ENCODE results near the gene PIK3R5. TPM values are rescaled to one million over a fixed set of nuclear protein-coding genes. Genes with fewer than 3 reads are reported as not detected.

Gene PIK3R5
- polyA plus RNA-seq, 3 donors = 32.1 to 127 (median 47.5) TPM

GRCh38 chr17:8849311-8850041 lies 116.0 kb downstream of the PIK3R5 start:
- H4K20me1 ChIP-seq (ENCODE audit: insufficient read depth, low read length) = no peaks in the 10 kb centered on the region
- no peaks in the 10 kb centered on the region for H3K79me2 ChIP-seq (ENCODE audit: insufficient read depth, low read length)
- H3K36me3 Mint-ChIP-seq = peaks cover 65 to 71% of the 10 kb centered on the region in 2 donors
- no peaks in the 10 kb centered on the region for H3K4me1 ChIP-seq (ENCODE audit: control insufficient read depth in 1 of 2, insufficient read depth in 2 of 2, low read length in 2 of 2)
- TF ChIP-seq, protein P1, sequence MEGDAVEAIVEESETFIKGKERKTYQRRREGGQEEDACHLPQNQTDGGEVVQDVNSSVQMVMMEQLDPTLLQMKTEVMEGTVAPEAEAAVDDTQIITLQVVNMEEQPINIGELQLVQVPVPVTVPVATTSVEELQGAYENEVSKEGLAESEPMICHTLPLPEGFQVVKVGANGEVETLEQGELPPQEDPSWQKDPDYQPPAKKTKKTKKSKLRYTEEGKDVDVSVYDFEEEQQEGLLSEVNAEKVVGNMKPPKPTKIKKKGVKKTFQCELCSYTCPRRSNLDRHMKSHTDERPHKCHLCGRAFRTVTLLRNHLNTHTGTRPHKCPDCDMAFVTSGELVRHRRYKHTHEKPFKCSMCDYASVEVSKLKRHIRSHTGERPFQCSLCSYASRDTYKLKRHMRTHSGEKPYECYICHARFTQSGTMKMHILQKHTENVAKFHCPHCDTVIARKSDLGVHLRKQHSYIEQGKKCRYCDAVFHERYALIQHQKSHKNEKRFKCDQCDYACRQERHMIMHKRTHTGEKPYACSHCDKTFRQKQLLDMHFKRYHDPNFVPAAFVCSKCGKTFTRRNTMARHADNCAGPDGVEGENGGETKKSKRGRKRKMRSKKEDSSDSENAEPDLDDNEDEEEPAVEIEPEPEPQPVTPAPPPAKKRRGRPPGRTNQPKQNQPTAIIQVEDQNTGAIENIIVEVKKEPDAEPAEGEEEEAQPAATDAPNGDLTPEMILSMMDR (IDR thresholded peaks at IDR 0.05) = no peak
- no peaks in the 10 kb centered on the region for H3K9me3 ChIP-seq (replicated peaks in 1 of 2; ENCODE audit: control insufficient read depth in 1 of 2, insufficient read depth in 1 of 2, low read length in 2 of 2)
- peak overlapping the region in 1 of 7 donors; percentile 38 for H3K27ac Mint-ChIP-seq
- peaks cover 31 to 85% of the 10 kb centered on the region in 2 donors for H3K36me3 ChIP-seq (replicated peaks in 1 of 2; ENCODE audit: control insufficient read depth in 1 of 2, insufficient read depth in 2 of 2, low read length in 2 of 2)
- no peaks in the 10 kb centered on the region for H3K27me3 Mint-ChIP-seq (ENCODE audit: low read depth in 3 of 3)
- H3K9me3 Mint-ChIP-seq = peaks cover 0 to 2% (median 0%) of the 10 kb centered on the region in 7 donors
- no peak for DNase-seq
- peaks cover 9% of the 10 kb centered on the region for H3K4me1 Mint-ChIP-seq
- H3K27me3 ChIP-seq (ENCODE audit: control insufficient read depth in 2 of 2, insufficient read depth in 2 of 2, low read length in 2 of 2) = no peaks in the 10 kb centered on the region
- H2AFZ ChIP-seq (ENCODE audit: insufficient read depth, low read depth, low read length, poor library complexity, severe bottlenecking) = no peak overlapping the region
- H3K4me3 Mint-ChIP-seq = no peak overlapping the region
- H3K4me3 ChIP-seq (replicated peaks in 1 of 3; ENCODE audit: low read depth in 2 of 3, low read length in 3 of 3) = no peak overlapping the region
- H3K9ac ChIP-seq (ENCODE audit: insufficient read depth, low read length, poor library complexity, severe bottlenecking) = no peak overlapping the region
- intact Hi-C loops (cut with micrococcal nuclease) = no loop called here
- H3K27ac ChIP-seq (ENCODE audit: low read depth in 1 of 2, low read length in 2 of 2) = no peak overlapping the region
- WGBS (ENCODE audit: insufficient coverage) = 50% methylated on average over 1 of the region's 4 CpGs
- H3K4me2 ChIP-seq (replicated peaks; ENCODE audit: extremely low read depth, low read length, poor library complexity, severe bottlenecking) = no peak overlapping the region

DNA sequence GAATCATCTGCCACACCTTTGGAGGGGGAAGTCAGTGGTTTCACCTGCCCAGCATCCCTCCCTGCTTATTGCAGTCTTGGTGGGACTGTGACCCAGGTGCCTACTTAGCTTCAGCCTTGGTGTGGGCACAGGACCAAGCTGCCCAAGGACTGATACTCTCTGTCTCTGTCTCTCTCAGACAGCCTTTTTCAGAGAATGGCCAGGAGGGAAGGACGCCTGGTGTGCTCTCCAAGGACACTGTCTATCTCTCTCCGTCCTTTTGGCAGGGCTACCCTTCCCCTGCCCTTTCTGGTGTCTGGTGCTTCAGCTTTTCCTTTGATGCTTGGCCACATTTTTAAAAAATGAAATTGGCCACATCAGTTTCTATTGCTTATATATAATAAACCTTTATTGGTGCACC lies 117.6 kb downstream of the PIK3R5 start:
- no peak overlapping the region for H3K4me3 Mint-ChIP-seq
- H3K27ac Mint-ChIP-seq = no peak overlapping the region
- H3K27me3 Mint-ChIP-seq (ENCODE audit: low read depth in 3 of 3) = peaks cover 0 to 2% (median 0%) of the 10 kb centered on the region in 3 donors
- Histone ChIP-seq H4K20me1 (ENCODE audit: insufficient read depth, low read length) (no peaks in the 10 kb centered on the region), H3K79me2 (ENCODE audit: insufficient read depth, low read length) (no peaks in the 10 kb centered on the region), H3K27me3 (ENCODE audit: control insufficient read depth in 2 of 2, insufficient read depth in 2 of 2, low read length in 2 of 2) (no peaks in the 10 kb centered on the region), H2AFZ (ENCODE audit: insufficient read depth, low read depth, low read length, poor library complexity, severe bottlenecking) (no peak overlapping the region), H3K36me3 (replicated peaks in 1 of 2; ENCODE audit: control insufficient read depth in 1 of 2, insufficient read depth in 2 of 2, low read length in 2 of 2) (peaks cover 31 to 74% of the 10 kb centered on the region in 2 donors), H3K4me3 (replicated peaks in 1 of 3; ENCODE audit: low read depth in 2 of 3, low read length in 3 of 3) (no peak overlapping the region), H3K4me1 (ENCODE audit: control insufficient read depth in 1 of 2, insufficient read depth in 2 of 2, low read length in 2 of 2) (peaks cover 9 to 12% of the 10 kb centered on the region in 2 donors), H3K27ac (ENCODE audit: low read depth in 1 of 2, low read length in 2 of 2) (no peak overlapping the region), H3K4me2 (replicated peaks; ENCODE audit: extremely low read depth, low read length, poor library complexity, severe bottlenecking) (no peak overlapping the region), H3K9ac (ENCODE audit: insufficient read depth, low read length, poor library complexity, severe bottlenecking) (no peak overlapping the region), H3K9me3 (replicated peaks in 1 of 2; ENCODE audit: control insufficient read depth in 1 of 2, insufficient read depth in 1 of 2, low read length in 2 of 2) (no peaks in the 10 kb centered on the region)
- no peak for DNase-seq
- WGBS (ENCODE audit: insufficient coverage) = 100% methylated on average over 1 of the region's 2 CpGs
- peaks cover 19% of the 10 kb centered on the region for H3K4me1 Mint-ChIP-seq
- intact Hi-C loops (cut with micrococcal nuclease) = no loop called here
- peaks cover 0 to 2% (median 0%) of the 10 kb centered on the region in 7 donors for H3K9me3 Mint-ChIP-seq
- peaks cover 61 to 64% of the 10 kb centered on the region in 2 donors for H3K36me3 Mint-ChIP-seq
- TF ChIP-seq, protein P1 (IDR thresholded peaks at IDR 0.05) = no peak
